Endothelial cell of umbilical vein (primary cell): ENCODE measurements around the gene KRT79. TPM values are rescaled to one million over a fixed set of nuclear protein-coding genes. Genes with fewer than 3 reads are reported as not detected.

Source experiments
- BruUV-seq: library from RNA; stranded (reverse); fragments of 400-500 nt; replicated peaks from 2 replicates; lab custom pipeline; 2021; lab: Mats Ljungman, UMichigan
- CTCF ChIA-PET: fragments of 300-600, 350-600 bp; sonication (Branson Sonifier 250); formaldehyde crosslinking; loops from one replicate; lab custom pipeline; 2021; ENCODE audit warnings: antibody characterized with exemption, inconsistent platforms; lab: Charles Lee
- POLR2A ChIA-PET: fragments of 300-600, 350-600 bp; sonication (Branson Sonifier 250); formaldehyde crosslinking; loops from one replicate; lab custom pipeline; 2021; ENCODE audit warnings: antibody characterized with exemption, inconsistent platforms; lab: Charles Lee
- DNase-seq: peaks from one replicate; pipeline ENCODE4 v3.0.0-alpha.2; 2011; ENCODE audit warnings: low read depth, low spot score
- FAIRE-seq: peaks from 2 replicates; lab custom pipeline; 2011; peaks lifted over from hg19 to GRCh38; lab: Jason Lieb, UNC
- H2AFZ ChIP-seq: 2 replicates; pipeline ENCODE4 v1.6.0; 2012; ENCODE audit warnings: low read depth, low read length, control low read depth, inconsistent platforms
- H3K27ac ChIP-seq: 2 replicates; pipeline ENCODE4 v1.5.1; 2011; ENCODE audit warnings: low read depth, mild to moderate bottlenecking, control low read depth, low read length, moderate library complexity; ENCODE audit not compliant: insufficient read depth
- H3K27me3 ChIP-seq, 2 experiments: 2 replicates each; pipeline versions ENCODE4 v1.6.0 to v1.6.1; 2011; ENCODE audit warnings: low read length in 2 of 2, mixed read lengths in 1 of 2; ENCODE audit not compliant: control insufficient read depth in 2 of 2, insufficient read depth in 2 of 2
- H3K36me3 ChIP-seq, 2 experiments: 2 replicates in 1 of 2; 3 replicates in 1 of 2; pipeline ENCODE4 v1.5.1; 2011; ENCODE audit warnings: low read length in 2 of 2, mild to moderate bottlenecking in 1 of 2, moderate library complexity in 1 of 2; ENCODE audit not compliant: control insufficient read depth in 2 of 2, insufficient read depth in 2 of 2; ENCODE audit errors: extremely low read depth in 1 of 2
- H3K4me1 ChIP-seq: 3 replicates; pipeline ENCODE4 v1.5.1; 2011; ENCODE audit warnings: mild to moderate bottlenecking, low read length; ENCODE audit not compliant: control insufficient read depth, insufficient read depth; ENCODE audit errors: extremely low read depth
- H3K4me2 ChIP-seq: 2 replicates; pipeline ENCODE4 v1.6.1; 2011; ENCODE audit warnings: low read length, control low read depth, mixed read lengths; ENCODE audit not compliant: insufficient read depth
- H3K4me3 ChIP-seq, 3 experiments: fragments of 200-600 bp in 1 of 3; sonication (generic), shearing (Covaris generic) in 1 of 3; replicated peaks in 1 of 3; 2 replicates each; pipeline ENCODE4 v1.5.1; 2011 to 2016; ENCODE audit warnings: control low read depth in 3 of 3, low read length in 3 of 3, mild to moderate bottlenecking in 2 of 3, inconsistent platforms in 1 of 3, low read depth in 1 of 3, moderate library complexity in 1 of 3; ENCODE audit not compliant: insufficient read depth in 1 of 3
- H3K79me2 ChIP-seq: 2 replicates; pipeline ENCODE4 v1.6.0; 2012; ENCODE audit warnings: low read length, inconsistent platforms; ENCODE audit not compliant: control insufficient read depth, insufficient read depth
- H3K9ac ChIP-seq: replicated peaks from 2 replicates; pipeline ENCODE3; 2011; ENCODE audit warnings: low read length, control low read depth; ENCODE audit not compliant: insufficient read depth; ENCODE audit errors: extremely low read depth
- H3K9me1 ChIP-seq: replicated peaks from 3 replicates; pipeline ENCODE4 v1.6.0; 2011; ENCODE audit warnings: mild to moderate bottlenecking, low read length; ENCODE audit not compliant: control insufficient read depth, insufficient read depth; ENCODE audit errors: extremely low read depth
- H3K9me3 ChIP-seq: replicated peaks from 2 replicates; pipeline ENCODE4 v1.5.1; 2012; ENCODE audit warnings: low read length, inconsistent platforms; ENCODE audit not compliant: control insufficient read depth, insufficient read depth
- H4K20me1 ChIP-seq: replicated peaks from 2 replicates; pipeline ENCODE3; 2011; ENCODE audit warnings: mild to moderate bottlenecking, low read length; ENCODE audit not compliant: control insufficient read depth, insufficient read depth; ENCODE audit errors: extremely low read depth
- CTCF ChIP-seq, 2 donors: IDR thresholded peaks; 1 replicate in 1 of 2; 2 replicates in 1 of 2; pipeline ENCODE4 v1.5.1; 2011; ENCODE audit warnings: low read length in 2 of 2, mild to moderate bottlenecking in 2 of 2, moderate library complexity in 2 of 2, control low read depth in 1 of 2, inconsistent platforms in 1 of 2, low read depth in 1 of 2; ENCODE audit not compliant: insufficient read depth in 1 of 2; ENCODE audit errors: extremely low read depth in 1 of 2
- EZH2 ChIP-seq: IDR thresholded peaks from 2 replicates; pipeline ENCODE4 v1.6.1; 2012; ENCODE audit warnings: borderline replicate concordance, low read depth, mild to moderate bottlenecking, moderate library complexity, low read length, inconsistent platforms; ENCODE audit not compliant: severe bottlenecking
- FOS ChIP-seq: IDR thresholded peaks from 2 replicates; pipeline ENCODE4 v1.6.1; 2011; ENCODE audit warnings: mild to moderate bottlenecking, low read length, moderate library complexity, borderline replicate concordance; ENCODE audit not compliant: insufficient read depth
- GATA2 ChIP-seq: IDR thresholded peaks from 2 replicates; pipeline ENCODE4 v1.7.0; 2011; ENCODE audit warnings: low read depth, mild to moderate bottlenecking, moderate library complexity, mixed read lengths, low read length; ENCODE audit not compliant: insufficient read length, insufficient read depth
- JUN ChIP-seq: IDR thresholded peaks from 2 replicates; pipeline ENCODE4 v1.6.1; 2011; ENCODE audit warnings: borderline replicate concordance, low read depth; ENCODE audit not compliant: insufficient read length, insufficient read depth
- MAX ChIP-seq: IDR thresholded peaks from 2 replicates; pipeline ENCODE4 v1.6.1; 2011; ENCODE audit not compliant: insufficient read depth, insufficient read length
- MYC ChIP-seq: IDR thresholded peaks from one replicate; pipeline ENCODE4 v1.6.1; 2011; ENCODE audit warnings: mild to moderate bottlenecking, low read depth, low read length
- POLR2A ChIP-seq: IDR thresholded peaks from 2 replicates; pipeline ENCODE4 v1.6.1; 2012; ENCODE audit warnings: low read depth, mild to moderate bottlenecking, control low read depth, low read length
- POLR2AphosphoS5 ChIP-seq: IDR thresholded peaks from 2 replicates; pipeline ENCODE4 v1.6.1; 2012; ENCODE audit warnings: low read depth, mild to moderate bottlenecking, control low read depth, low read length, moderate library complexity; ENCODE audit not compliant: insufficient read depth
- dilution Hi-C: fragments of 300-500 bp; cut with MboI; formaldehyde crosslinking; loops from one replicate; pipeline ENCODE4 v1.15.0; 2019; ENCODE audit warnings: low sequenced_read_pairs; ENCODE audit not compliant: extremely low pct_ligation_motif_present
- intact Hi-C: fragments of 100-400 bp; cut with micrococcal nuclease; formaldehyde crosslinking; loops from one replicate; pipeline ENCODE4 v1.10.0; 2022
- polyA plus RNA-seq, 4 experiments: library from polyadenylated mRNA; depleted of rRNA in 3 of 4; stranded (reverse) in 3 of 4; unstranded in 1 of 4; fragments of >200 nt; gene quantifications; 2 replicates each; pipeline versions ENCODE4 v1.2.1 to v1.2.3, GENCODE V29; 2011 to 2012; ENCODE audit warnings: missing spikeins in 1 of 4
- total RNA-seq: library from RNA; stranded (reverse); gene quantifications from 2 replicates; pipeline ENCODE4 v1.2.3, GENCODE V29; 2021

Gene KRT79
- total and polyA plus RNA-seq, 2 donors (not counting 3 experiments of a cell fraction or from before 2014, with no cell fraction given), result not detected

DNA sequence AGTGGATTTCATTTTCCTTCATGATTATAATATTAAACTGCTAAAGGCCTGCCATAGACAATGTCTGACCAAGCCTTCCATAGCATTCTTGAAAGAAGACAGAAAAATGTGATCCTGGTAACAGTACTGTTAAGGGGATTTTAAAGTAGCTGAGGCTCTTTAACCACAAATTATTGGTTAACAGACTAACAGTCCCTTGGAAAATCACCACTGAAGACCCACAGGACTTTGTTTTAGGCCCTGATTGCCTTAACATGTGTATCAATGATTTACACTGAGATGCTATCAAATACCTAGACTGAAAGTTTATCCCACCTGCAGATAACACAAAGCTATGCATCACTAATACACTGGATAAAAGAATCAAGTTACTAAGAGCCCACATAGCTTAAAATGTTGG, 6.0 kb downstream of the KRT79 start:
- no peak overlapping the region for H3K4me2 ChIP-seq
- POLR2A ChIA-PET, result no interaction called here
- H3K27ac ChIP-seq, result no peak overlapping the region
- CTCF ChIA-PET, result no interaction called here
- TF ChIP-seq CTCF (IDR thresholded peaks at IDR 0.05; ENCODE audit: extremely low read depth in 1 of 2, insufficient read depth in 1 of 2, low read depth in 1 of 2, low read length in 2 of 2) (no peak), MAX (no peak), FOS (no peak), EZH2 (no peak), POLR2AphosphoS5 (no peak), MYC (no peak), GATA2 (no peak), POLR2A (no peak), JUN (no peak)
- dilution Hi-C loops, result no loop called here
- no peaks in the 10 kb centered on the region for H4K20me1 ChIP-seq
- no peaks in the 10 kb centered on the region for H3K9me3 ChIP-seq
- intact Hi-C loops, result no loop called here
- no TSS peak for BruUV-seq
- H3K9me1 ChIP-seq, result no peaks in the 10 kb centered on the region
- no peak overlapping the region for H2AFZ ChIP-seq
- H3K36me3 ChIP-seq, result no peaks in the 10 kb centered on the region
- no peak overlapping the region for H3K4me3 ChIP-seq
- no peaks in the 10 kb centered on the region for H3K4me1 ChIP-seq
- H3K79me2 ChIP-seq, result no peaks in the 10 kb centered on the region
- H3K27me3 ChIP-seq, result peaks cover 2 to 3% of the 10 kb centered on the region in 2 experiments
- FAIRE-seq, result no peak
- no peak for DNase-seq
- no peak overlapping the region for H3K9ac ChIP-seq
